GM19351 (cell line): ENCODE measurements around the gene SMARCAL1.

Experiments used
- ATAC-seq: cut with Tn5 transposase; IDR thresholded peaks from one replicate; pipeline ENCODE4 v1.9.1; 2021; ENCODE audit warnings: mild to moderate bottlenecking, moderate library complexity; ENCODE audit not compliant: unreplicated experiment

Gene SMARCAL1

DNA sequence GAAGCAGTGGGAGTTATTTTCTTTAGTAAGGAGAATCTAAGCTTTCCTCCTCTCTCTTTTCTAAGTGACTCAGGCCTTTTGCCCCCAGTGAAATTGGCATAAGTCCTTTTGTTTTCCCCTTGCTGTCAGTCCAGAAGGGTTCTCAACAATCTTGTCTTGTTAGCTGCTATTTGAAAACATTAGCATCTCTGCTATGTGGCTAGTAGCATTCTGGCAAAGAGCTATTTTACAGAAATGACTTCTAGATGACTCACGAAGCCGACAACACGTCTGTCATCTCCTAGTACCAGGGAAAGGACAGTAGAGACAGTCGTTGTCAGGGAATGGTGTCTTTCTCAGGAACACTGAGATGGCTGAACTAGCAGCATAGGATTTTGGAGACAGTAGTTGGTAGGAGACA lies 14.7 kb downstream of the SMARCAL1 start:
- ATAC-seq, result no peak

DNA sequence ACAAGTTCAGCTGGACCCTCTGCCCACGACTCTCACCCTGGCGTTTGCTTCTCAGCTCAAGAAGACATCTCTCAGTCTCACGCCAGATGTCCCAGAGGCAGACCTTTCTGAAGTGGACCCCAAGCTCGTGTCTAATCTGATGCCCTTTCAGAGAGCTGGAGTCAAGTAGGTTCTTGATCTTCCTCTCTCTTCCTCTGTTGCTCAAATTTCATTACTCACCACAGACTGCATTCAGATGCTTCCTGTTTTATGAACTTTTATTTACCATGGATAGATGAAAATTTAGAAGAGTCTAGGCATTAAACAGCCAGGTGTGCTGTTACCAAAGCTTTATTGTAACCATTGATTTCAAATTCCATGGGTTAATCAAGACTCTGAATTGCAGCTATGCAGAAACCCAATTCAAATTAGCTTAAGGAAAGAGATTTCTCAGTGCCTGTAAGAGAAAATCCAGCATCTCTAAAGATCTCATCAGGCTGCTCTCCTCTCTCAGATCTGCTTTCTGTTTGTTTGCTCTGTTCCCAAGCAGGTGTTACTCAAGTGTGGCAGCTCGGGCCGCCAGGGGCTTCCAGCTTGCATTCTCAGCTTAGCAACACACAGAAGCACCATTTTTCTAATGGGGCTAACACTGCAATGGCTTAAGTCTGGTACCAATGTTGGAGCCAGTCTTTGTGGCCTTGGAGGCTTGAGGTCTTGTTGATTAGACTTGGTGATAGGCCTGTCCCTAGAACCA lies 16.5 kb downstream of the SMARCAL1 start:
- no peak for ATAC-seq

DNA sequence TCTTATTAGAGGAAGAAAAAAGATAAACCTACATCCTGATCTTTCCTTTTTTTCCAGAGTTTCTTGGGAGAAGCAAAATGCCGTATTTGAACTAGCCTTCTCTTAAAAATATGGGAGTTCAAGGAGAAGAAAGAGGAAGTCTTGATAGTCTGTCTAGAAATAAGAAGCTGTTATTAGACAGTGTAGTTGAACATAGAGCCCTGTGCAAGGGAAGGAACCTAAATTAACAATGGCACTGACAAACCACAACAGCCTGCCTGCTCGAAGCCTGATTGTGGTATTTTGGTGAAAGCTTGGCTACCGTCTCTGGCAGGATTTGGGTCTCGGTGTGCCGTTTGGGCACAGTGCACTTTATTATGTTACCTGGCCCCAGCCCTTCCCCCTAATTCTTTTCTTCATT lies 17.1 kb downstream of the SMARCAL1 start:
- no peak for ATAC-seq

DNA sequence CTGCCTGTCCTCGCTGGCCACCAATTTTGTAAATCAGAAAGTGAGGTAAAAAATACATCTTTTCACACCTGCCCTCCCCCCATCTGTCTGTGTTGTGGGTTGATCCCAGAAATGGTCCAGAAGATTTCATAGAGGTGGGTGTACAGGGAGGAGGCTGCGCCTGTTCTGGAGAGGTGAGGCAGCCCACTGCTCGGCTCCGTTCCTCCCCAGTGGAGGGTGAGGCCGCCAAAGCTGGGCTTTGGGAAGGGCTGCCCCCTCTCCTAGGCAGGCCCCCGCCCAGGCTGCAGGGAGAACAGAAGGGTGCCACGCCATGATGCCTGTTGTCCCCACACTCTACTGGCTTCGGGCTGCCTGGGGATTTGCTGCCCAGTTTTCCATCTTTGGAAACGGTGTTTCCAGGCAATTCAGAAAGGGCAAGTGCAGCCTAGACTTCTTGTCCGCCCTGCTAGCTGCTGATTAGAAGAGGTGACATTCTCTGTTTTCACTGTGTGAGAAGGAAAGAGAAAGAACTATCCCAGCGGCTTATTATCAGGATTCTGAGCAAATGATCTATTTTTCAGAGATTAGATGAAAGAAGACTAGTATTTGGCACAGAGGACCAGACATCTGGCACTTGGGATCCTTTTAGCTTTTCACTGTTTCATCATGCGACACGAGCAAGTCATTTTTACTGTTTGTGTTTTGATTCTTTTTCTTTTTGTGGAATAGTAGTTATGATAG lies 18.7 kb downstream of the SMARCAL1 start:
- no peak for ATAC-seq

DNA sequence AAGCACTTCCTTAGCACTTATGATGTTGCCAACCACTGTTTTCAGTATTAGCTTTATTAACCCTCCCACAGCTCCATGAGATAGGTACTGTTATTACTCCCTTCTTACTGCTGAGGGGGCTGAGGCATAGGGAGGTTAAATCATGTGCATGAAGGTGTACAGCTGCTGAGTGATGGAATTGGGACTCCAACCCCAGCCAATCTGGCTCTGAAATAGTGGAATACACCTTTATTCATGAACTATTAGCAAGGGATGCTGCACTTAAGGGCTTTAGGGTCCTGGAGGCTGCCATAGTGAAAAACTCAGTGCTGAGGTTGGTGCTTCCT lies 19.2 kb downstream of the SMARCAL1 start:
- no peak for ATAC-seq

DNA sequence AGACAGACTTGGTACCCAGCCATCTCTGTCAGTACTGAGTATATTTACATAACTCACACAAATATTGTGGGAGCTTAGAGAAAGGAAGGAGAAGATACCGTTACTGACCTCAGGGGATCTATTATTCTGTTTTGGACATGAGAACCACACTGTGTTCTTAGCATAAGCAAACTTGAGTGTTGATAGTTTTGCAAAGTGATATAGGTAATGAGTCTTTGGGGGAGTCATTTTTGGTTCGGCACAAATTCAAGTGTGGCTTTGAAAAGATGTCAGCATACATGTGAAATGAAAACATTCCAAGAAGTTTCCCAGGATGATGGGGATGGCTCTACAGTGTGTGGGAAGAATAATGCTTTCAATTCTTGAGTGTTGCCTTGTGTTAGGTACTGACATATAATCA lies 24.1 kb downstream of the SMARCAL1 start:
- ATAC-seq, result no peak

DNA sequence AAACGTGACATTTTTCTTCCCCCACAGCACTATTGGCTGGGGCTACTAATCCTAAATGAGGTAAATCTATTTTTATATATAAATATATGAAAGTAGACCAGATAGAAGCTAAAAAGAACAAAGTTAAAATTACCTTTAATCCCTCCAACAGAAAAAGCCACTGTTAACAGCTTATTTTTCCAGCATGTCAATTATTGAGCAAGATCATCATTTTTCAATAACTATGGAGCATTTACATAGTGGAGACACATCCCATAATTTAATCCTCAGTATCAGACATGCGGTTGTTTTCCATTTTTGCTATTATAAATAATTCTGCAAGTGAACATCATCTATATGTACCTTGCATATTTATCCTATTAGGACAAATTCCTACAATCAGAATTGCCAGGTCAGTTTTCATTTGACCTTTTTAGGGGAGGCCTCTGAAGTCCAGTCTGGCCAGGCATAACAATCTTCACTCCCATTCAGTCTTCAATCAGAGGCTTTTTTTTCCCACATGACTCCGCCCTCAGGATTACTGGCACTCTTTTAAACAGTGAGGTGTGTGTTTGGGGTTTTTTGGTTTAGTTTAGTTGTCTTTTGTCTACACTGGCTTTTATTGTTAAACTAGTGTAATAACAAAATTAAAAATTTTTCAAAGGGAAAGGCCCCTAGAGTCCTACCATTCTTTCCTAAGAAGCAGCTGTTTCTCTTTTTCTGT lies 29.2 kb downstream of the SMARCAL1 start:
- no peak for ATAC-seq

DNA sequence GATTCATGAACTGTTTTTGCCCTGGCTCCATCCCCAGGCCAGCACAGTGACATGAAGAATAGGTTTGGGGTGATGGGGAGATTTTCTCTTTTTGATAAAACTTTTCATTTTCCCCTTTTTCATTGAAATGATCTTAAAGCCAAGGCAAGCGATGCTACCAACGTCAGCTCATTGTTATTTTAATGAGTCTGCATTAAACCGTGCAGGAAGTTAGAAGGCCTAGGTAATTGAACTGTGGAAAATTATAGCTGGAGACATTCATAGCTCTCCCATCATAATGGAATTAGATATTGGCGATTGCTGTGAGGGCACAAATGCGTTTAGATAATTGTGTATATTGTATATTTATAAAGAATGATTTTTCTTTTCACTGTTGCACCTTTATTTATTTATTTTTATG lies 33.2 kb downstream of the SMARCAL1 start:
- ATAC-seq, result no peak

DNA sequence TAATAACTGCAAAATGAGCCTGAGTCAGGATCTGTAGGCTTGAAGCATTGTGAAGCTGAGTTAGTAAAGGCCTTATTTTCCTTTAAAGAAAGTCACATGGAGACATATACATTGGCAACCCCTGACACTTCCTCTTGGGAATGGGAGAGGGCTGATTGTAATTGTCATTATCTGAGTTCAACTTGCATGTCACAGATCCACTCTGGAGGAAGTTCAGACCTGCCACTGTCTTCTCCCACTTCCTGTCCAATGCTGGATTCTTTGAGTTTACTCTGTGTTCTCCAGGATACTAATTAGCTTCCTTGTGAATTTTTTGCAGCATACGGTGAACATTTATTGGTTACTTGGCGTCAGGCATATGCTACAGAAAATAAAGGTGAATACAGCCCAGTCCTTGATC lies 34.1 kb downstream of the SMARCAL1 start:
- no peak for ATAC-seq

DNA sequence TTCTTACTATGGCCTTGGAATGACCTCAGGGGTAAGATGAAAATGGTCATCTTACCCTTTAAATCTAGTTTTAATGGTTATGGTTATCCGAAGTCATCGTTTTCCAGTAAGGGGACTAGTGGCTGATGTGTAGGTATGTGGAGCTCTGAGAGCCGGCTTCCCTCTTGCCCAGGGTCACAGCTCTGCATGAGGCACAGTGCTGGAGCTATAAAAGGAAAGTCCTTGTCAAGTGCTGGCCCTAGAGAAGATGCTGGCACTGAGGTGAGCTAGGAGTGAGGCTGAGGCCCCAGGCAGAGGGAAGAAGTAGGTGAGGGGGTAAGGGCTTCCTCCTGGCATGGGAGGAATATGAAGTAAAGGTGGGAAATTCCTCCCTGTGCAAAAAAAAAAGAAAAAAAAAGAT lies 35.0 kb downstream of the SMARCAL1 start:
- ATAC-seq, result no peak

DNA sequence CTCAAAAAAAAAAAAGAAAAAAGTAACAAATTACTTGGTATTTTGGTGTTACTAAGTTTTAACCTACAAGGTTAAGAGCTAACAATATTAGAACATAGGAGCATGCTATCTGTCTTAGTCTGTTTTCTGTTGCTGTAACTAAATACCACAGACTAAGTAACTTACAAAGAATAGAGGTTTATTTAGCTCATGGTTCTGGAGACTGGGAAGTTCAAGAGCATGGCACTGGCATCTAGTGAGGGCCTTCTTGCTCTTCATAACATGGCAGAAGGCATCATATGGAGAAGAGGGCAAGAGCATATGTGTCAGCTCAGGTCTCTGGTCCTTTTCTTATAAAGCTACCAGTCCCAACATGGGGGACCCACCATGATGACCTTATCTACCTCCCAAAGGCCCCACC lies 36.5 kb downstream of the SMARCAL1 start:
- no peak for ATAC-seq

DNA sequence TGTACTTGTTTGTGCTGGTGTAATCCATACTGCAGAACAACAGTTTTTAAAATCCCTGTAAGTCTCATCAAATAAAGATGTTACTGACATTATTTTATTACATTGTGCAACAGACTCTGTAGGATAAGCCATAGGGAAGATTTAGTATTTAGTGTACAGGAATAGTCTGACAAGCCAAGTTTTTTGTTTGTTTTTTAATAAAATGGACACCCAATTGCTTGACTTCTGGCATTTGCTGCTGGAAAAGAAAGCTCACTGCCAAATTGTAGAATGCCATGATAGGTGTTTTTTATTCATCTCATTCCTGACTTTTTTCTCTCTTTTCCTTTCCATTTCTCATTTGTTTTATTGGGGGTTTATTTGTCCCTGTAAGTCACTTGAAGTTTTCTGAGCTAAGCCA lies 38.1 kb downstream of the SMARCAL1 start:
- ATAC-seq, result no peak

DNA sequence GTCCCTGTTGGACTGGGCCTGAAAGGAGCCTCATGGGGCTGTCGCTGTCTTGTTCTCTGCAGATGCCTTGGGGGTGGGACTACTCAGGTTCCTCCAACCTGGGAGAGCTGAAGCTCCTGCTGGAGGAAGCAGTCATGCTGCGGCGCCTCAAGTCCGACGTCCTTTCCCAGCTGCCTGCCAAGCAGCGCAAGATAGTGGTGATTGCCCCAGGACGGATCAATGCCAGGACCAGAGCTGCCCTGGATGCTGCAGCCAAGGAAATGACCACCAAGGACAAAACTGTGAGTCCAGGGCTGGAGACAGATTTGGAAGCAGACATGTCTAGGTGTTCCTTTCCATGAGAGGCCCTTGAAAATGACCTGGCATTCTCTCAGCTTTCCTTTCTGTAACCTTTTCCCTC lies 38.5 kb downstream of the SMARCAL1 start:
- ATAC-seq, result no peak

DNA sequence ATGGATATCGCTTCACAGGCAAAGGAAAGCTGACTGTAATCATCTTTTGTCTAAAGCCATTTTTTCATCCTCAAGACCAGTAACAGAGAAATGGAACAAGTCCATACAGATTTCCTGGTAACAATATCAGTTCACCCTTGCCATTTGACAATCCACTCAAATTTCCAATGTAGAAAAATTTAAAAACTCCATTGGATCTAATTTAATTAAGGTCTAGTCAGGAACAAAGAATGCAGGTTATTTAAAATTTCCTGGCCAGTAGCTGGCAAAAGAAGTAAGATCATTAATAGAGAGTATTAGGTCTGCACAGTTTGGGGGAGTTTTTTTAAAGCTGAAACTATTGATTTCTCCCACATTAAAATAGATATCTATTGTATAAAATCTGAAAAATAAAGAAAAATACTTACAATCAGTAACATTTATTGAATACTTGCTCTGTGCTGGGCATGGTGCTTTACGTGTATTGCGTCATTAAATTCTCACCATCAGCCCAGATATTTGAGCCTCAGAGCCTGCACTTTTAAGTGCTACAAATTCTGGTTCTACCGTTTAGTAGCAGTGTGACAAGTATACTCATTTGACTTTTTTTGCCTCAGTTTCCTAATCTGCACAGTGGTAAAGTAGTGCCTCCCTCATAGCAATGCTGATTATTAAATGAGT lies 41.8 kb downstream of the SMARCAL1 start:
- no peak for ATAC-seq

DNA sequence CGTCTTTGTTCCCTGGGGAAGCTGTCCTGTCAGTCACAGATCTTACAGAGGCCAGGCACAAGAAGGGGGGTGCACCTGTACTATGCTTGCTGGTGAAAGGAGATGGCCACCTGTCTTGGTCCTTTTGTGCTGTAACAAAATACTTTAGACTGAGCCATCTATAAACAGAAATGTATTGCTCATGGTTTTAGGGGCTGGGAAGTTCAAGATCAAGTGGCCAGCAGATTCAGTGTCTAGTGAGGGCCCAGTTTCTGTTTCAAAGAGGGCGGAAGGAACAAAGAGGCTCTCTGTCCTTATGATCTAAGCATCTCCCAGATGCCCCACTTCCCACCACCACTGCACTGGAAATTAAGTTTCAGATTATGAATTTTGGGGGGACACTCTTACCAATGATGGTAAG lies 50.9 kb downstream of the SMARCAL1 start:
- ATAC-seq, result no peak

DNA sequence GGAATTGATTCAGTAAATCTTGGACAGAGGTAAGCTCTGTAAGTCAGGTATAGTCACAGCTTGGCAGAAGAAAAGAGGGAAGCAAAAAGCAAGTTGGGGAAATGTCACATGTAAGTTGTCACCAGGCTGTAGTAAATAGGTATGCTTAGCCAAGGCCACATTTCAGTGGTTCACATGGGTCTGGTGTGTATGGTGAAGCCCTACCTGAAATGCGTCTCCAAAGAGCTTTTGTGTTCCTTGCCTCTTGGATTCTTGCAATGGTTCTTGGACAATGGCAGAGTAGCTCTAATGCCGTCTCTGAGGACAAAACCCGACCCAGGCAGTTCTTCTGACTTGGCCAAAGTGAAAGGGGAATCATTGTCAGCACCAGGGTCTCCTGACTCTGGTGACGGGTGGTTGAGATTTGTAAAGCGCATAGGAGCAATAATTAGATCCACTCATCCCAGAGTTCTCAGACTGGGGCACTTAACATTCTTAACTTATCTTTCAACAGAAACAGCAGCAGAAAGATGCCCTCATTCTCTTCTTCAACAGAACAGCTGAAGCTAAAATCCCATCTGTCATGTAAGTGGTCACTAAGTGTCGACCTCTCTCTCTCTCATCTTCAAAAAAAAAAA lies 51.9 kb downstream of the SMARCAL1 start:
- no peak for ATAC-seq

DNA sequence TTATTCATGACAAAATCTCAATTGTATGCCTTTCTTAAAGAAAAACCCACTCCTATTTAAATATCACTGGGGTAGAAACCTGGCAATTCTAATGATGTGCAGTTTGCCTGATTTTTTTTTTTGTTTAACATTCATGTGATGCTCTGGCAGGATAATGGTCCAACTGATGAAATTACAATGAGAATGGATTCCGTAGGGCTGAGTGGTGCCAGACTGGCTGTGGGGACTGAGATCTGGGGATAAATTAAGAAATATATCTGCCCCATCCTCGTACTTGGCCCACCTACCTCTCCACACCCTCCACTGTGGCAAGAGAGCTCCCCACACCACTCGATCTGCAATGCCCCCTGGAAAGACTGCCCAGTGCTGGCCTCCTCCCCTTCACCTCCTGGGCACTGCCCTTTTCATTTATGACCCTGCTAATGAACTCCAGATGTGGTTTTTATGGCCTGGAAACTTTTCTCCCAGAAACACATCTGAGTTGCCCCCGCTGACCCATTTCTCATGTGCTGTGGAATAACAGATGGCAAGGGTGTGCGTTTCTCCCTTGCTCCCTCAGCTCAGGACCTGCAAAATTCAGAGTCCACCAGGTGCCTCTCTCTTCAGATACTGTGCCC lies 53.4 kb downstream of the SMARCAL1 start:
- no peak for ATAC-seq

DNA sequence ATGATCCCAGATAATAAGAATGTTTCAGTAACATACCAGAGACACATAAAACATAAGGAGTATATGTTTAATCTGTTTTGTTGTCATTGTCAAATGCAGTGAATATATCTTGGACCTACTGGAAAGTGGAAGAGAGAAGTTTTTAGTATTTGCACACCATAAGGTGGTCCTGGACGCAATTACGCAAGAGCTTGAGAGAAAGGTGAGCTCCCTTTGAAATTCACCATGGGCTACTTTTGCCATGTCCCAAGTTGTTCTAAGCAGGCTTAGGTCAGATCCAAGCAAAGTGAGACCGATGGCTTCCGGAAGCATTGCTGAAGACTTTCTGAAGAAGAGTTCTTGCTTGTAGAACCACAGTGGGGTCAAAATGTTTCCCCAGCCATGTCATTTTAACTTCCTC lies 55.6 kb downstream of the SMARCAL1 start:
- no peak for ATAC-seq

DNA sequence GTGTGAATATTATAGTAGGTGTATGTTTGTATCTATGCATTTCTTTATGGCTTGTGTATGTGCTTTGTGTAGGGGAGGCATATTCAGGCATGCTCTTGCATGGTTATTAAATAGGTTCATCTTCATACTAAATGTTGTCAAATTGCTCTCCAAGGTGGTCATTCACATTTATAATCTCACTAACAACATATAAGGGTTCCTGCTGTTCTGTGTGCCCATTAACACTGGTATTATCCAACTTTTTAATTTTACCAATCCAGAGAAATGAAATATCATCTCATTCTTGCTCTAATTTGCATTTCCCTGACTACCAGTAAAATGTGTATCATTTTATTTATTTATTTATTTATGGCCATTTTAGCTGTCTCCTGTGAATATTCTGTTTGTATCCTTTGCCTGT lies 57.4 kb downstream of the SMARCAL1 start:
- ATAC-seq, result no peak

DNA sequence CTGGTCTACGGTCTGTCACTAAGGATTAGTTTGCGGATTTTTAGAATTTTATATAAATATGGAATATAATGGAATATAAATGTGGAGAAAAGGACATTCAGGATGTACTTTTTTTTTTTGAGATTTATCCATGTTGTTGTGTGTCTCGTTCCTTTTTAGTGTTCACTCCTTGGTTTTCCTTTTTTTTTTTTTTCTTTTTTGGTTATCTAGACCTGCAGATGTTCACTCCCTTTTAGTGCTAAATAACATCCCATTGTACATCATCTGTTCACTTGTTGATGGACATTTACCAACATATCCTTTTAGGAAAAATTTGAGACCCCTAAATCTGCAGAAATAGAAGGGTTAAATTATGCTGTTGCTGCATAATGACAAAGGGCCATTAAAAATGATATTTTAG lies 60.9 kb downstream of the SMARCAL1 start:
- ATAC-seq, result no peak
